NCI-H69 (cell line): Measurements from ENCODE around the gene SOAT1.

ENCODE experiments used
- DNase-seq: peaks from one replicate; lab custom pipeline; 2025; lab: John Stamatoyannopoulos, UW

Gene SOAT1

GRCh38 chr1:179305450-179305849 lies 11.9 kb downstream of the SOAT1 start:
- DNase-seq: no peak

- DNase-seq: no peak
These were observed 16.7 kb downstream of the SOAT1 start for GRCh38 chr1:179310291-179310690.

- DNase-seq: no peak
These were observed 17.1 kb downstream of the SOAT1 start for GRCh38 chr1:179310721-179311120.

- DNase-seq: no peak
These were observed 17.6 kb downstream of the SOAT1 start for GRCh38 chr1:179311149-179311700.

- no peak for DNase-seq
These were observed 19.4 kb downstream of the SOAT1 start for GRCh38 chr1:179313004-179313403.

- DNase-seq: no peak
These were observed 21.3 kb downstream of the SOAT1 start for GRCh38 chr1:179314928-179315327.

- no peak for DNase-seq
These were observed 24.9 kb downstream of the SOAT1 start for GRCh38 chr1:179318491-179318890.

GRCh38 chr1:179321533-179322216 lies 28.1 kb downstream of the SOAT1 start:
- no peak for DNase-seq

- DNase-seq: no peak
These were observed 29.0 kb downstream of the SOAT1 start for GRCh38 chr1:179322557-179322956.

- no peak for DNase-seq
These were observed 29.8 kb downstream of the SOAT1 start for GRCh38 chr1:179323436-179323835.

GRCh38 chr1:179325836-179326235 lies 32.2 kb downstream of the SOAT1 start:
- no peak for DNase-seq

GRCh38 chr1:179326746-179327145 lies 33.1 kb downstream of the SOAT1 start:
- DNase-seq: no peak

GRCh38 chr1:179327196-179327595 lies 33.6 kb downstream of the SOAT1 start:
- no peak for DNase-seq

- no peak for DNase-seq
These were observed 34.1 kb downstream of the SOAT1 start for GRCh38 chr1:179327679-179328078.

- no peak for DNase-seq
These were observed 36.3 kb downstream of the SOAT1 start for GRCh38 chr1:179329862-179330261.

GRCh38 chr1:179334440-179334839 lies 40.8 kb downstream of the SOAT1 start:
- DNase-seq: no peak

- no peak for DNase-seq
These were observed 43.7 kb downstream of the SOAT1 start for GRCh38 chr1:179337288-179337687.

- DNase-seq: no peak
These were observed 44.5 kb downstream of the SOAT1 start for GRCh38 chr1:179337942-179338560.

GRCh38 chr1:179340918-179341317 lies 47.3 kb downstream of the SOAT1 start:
- no peak for DNase-seq

- no peak for DNase-seq
These were observed 48.4 kb downstream of the SOAT1 start for GRCh38 chr1:179341943-179342547.

GRCh38 chr1:179342740-179343404 lies 49.3 kb downstream of the SOAT1 start:
- no peak for DNase-seq

GRCh38 chr1:179351281-179351680 lies 57.7 kb downstream of the SOAT1 start:
- no peak for DNase-seq

GRCh38 chr1:179352236-179352635 lies 58.6 kb downstream of the SOAT1 start:
- DNase-seq: no peak
